Effector CD4-positive, alpha-beta T cell (primary cell): Measurements from ENCODE around the gene TBX10.
"Not testable (repeated sequence)": the region's sequence is repeated elsewhere in the genome, so short reads cannot be mapped to it uniquely, and the experiment has no call there.

Experiments
- DNase-seq: peaks from one replicate; pipeline ENCODE4 v3.0.0-alpha.2; 2020

The TBX10 gene

DNA sequence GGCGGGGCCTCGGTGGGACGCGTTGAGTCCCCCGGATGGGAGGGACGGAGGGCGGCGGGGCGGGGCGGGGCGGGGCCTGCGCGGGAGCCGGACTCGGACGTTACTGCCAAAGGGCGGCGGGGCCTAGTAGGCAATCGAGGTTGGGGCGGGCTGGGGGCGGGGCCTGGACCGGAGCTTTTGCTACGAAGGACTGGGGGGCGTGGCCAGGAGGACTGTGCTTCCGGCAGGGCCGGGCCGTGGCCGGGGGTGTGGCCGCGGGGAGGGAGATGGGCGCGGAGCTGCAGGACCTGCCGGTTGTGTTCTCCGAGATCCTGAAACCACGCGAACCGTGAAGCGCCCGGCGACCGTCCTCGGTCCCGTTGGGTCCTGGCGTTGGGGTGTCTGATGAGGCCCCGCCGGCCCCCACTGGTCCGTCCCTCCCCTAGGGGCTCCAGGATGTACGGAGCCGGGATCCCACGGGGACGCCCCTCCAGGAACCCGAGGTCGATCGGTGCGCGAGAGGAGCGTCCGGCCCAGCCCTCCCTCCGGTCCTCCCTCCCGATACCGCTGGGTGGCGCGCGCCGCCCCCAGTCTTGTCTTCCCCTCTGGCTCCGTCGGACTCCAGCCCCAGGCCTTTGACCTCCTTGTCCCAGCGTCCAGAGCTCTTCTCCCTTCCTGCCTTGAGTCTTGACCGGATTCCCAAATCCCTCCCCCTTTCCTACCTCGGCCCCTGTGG is 9.2 kb downstream of the TBX10 start:
- peak; percentile 89 for DNase-seq

DNA sequence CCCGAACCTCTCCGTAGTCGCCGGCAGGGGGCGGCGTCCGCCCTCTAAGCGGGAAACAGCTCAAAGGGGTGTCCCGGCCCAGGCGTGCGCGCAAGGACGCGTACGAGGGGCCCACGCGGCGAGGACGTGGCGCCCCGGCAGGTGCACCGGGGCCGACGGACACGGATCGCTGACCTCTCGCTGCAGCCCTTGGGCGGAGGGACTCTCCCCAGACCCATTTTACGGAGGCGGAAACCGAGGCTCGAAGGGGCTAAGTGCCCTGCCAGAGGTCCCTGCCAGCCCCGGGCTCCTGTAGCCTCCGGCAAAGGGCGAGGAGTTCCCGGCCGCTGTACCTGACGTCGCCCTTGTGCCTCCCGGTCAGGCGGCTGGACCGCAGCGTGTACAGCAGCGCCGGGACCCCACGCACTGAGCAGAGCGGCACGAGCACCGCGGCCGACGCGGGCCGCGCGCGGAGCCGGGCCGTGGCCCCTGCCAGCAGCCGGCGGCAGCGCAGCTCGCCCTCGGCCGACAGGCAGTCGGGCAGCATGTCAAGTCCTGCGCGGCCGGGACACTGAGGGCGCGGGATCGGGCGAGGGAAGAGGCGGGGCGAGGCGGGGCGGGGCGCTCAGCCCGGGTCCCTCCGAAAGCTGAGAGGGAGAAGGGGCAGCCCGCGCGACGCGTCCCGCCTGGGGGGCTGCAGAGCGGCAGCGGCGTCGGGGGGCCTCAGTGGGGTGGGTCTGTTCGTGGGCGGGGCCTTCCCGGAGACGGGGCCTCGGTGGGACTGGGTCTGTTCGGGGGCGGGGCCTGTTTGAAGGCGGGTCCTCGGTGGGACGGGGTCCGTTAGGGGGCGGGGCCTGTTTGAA is 10.0 kb downstream of the TBX10 start, which contains the start of gene NUDT8:
NUDT8 (minus strand) TSS at position 552 of the 842 bp plus-strand sequence; CDS start at position 526, 26 bp downstream.
- peak; percentile 92 for DNase-seq

DNA sequence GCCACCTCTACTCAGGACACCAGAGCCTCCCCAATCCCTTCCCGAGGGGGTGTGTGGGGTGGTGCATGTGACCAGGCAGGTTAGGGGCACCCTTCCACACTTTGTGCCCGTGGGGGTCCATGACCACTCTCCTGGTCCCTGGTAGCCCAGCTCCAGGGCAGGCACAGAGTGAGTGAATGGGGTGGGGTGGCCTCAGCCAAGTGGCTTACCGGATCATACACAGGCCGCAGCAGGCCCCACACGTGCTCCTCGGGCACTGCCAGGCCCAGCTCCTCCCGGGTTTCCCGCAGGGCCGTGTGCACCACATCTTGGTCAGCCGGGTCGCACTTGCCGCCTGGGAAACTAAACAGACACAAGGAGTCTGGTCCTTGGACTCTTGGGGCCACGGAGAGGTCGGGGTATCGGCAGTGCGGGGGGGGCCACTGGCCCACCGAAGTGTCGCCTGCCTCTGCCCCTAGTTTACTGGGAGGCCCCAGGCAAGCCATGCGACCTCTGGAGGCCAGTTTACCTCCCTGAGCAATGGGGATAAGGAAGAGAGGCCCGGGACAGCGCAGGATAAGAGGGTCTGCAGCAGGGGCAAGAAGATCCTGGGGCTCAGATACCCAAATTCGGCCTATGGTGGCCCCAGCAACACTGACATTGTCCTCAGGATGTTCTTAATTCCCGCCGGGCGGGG is 10.7 kb downstream of the TBX10 start:
- no peak for DNase-seq

DNA sequence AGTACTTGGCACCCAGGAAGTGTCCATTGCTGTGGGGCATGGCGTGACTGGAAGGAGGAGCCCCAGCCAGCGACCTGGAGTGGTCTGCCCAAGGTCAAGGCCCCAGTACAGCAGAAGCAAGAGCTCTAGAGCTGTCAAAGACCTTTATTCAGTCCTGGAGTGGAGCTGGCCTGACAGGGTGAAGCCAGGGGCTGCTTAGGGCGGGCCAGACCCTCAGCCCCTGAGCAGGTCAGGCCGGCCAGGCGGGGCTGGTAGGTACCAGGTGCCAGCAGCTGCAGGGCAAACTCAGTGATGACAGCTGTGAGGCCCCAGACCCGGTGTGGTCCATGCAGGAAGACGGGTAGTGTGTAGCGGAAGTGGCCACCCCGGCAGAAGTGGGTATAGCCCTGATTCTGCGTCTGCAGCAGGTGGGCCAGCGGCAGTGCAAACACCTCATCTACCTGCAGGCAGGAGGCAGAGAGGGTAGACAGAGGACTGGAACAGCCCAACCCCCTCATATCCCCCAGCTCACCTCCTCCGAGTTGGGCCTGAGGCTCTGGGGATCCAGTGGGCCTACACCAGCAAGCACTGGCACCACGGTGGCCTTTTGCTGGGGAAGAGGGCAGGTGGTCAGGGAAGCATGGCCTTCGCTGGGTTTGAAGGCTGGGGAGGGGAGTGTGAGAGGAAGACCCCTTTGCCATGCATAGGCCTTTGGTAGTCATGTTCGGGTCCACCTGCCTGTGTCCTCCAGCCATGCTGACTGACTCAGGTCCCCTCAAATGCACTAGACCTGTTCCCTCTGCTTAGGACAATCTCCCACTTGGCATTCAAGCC is 11.5 kb downstream of the TBX10 start:
- DNase-seq, result no peak

DNA sequence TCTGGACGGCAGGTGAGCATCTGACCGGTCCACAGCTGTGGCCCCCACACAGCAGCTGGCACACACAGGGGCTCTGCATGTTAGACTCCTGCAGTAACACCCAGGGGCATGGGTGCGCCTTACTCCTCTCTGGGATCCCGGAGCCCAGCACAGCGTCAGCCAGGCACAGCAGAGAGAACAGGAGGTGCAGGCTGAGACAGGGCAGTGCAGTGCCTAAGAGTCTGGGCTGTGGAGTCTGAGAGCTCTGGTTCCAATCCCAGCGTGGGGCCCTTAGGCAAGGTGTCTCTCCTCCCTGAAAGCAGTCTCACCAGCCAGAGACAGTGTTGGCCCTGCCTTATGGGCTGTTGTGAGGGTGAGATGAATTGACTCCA is 12.1 kb downstream of the TBX10 start:
- DNase-seq, result no peak

DNA sequence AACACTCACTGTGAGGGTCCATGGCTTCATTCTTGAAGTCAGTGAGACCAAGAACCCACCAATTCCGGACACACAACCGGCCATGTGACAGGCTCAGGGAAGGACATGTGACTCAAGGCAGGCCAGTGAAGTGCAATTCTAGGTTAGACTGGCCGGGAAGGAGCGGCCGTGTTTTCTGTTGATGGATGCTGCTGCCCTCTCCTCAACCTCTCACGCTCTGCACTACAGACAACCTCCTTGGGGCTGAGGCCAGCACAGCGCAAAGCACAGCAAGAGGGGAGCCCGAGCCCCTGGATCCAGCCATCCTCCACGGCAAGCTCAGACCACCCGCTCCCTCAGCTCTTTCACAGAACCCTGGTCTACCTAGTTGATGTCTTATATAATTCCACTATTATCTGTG is 12.6 kb downstream of the TBX10 start:
- DNase-seq, result no peak

DNA sequence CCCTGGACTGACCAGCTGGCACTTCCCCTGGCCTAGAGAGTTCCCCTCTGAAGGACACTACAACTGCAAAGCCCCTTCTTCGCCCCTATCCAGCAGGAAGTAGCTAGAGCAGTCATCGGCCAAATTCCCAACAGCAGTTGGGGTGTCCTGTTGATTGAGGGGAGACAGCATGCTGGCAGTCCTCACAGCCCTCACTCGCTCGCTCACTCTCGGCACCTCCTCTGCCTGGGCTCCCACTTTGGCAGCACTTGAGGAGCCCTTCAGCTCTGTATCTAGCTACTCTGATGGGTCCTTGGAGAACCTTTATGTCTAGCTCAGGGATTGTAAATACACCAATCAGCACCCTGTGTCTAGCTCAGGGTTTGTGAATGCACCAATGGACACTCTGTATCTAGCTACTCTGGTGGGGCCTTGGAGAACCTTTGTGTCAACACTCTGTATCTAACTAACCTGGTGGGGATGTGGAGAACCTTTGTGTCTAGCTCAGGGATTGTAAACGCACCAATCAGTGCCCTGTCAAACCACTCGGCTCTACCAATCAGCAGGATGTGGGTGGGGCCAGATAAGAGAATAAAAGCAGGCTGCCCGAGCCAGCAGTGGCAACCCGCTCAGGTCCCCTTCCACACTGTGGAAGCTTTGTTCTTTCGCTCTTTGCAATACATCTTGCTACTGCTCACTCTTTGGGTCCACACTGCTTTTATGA is 13.3 kb downstream of the TBX10 start:
- not testable (repeated sequence) for DNase-seq

DNA sequence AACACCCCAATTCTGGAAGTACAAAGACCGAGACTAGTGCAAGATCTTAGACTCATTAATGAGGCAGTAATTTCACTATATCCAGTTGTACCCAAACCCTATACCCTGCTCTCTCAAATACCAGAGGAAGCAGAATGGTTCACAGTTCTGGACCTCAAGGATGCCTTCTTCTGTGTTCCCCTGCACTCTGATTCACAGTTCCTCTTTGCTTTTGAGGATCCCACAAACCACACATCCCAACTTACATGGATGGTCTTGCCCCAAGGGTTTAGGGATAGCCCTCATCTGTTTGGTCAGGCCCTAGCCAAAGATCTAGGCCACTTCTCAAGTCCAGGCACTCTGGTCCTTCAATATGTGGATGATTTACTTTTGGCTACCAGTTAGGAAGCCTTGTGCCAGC is 15.8 kb downstream of the TBX10 start:
- not testable (repeated sequence) for DNase-seq

DNA sequence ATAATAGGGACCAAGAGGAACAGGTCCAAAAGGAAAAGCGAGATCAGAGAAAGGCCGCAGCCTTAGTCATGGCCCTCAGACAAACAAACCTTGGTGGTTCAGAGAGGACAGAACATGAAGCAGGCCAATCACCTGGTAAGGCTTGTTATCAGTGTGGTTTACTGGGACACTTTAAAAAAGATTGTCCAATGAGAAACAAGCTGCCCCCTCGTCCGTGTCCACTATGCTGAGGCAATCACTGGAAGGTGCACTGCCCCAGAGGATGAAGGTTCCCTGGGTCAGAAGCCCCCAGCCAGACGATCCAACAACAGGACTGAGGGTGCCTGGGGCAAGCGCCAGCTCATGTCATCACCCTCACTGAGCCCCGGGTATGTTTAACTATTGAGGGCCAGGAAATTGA is 16.7 kb downstream of the TBX10 start:
- not testable (repeated sequence) for DNase-seq

DNA sequence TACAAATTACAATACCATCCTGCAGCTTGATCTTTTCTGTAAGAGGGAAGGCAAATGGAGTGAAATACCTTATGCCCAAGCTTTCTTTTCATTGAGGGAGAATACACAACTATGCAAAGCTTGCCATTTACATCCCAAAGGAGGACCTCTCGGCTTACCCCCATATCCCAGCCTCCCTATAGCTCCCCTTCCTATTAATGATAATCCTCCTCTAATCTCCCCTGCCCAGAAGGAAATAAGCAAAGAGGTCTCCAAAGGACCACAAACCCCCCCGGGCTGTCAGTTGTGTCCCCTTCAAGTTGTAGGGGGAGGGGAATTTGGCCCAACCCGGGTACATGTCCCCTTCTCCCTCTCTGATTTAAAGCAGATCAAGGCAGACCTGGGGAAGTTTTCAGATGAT is 17.6 kb downstream of the TBX10 start:
- not testable (repeated sequence) for DNase-seq

DNA sequence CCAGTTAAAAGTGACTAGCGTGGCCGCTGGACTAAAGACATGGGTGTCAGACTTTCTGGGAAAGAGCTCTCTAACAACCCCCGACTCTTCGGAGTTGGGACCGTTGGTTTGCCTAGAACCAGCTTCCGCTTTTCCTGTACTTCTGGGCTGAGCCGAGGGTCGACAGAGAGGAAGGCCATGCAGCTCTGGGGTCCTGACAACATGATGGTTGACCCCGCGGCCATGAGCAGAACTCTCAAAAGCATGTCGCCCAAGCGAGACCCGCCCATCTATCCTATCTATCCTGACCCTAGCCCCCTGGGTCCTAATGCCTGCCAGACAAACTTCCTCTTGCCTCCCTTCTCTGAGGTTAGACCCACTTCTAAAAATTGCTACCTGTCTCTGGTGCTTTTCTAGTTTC is 18.9 kb downstream of the TBX10 start:
- DNase-seq, result not testable (repeated sequence)

DNA sequence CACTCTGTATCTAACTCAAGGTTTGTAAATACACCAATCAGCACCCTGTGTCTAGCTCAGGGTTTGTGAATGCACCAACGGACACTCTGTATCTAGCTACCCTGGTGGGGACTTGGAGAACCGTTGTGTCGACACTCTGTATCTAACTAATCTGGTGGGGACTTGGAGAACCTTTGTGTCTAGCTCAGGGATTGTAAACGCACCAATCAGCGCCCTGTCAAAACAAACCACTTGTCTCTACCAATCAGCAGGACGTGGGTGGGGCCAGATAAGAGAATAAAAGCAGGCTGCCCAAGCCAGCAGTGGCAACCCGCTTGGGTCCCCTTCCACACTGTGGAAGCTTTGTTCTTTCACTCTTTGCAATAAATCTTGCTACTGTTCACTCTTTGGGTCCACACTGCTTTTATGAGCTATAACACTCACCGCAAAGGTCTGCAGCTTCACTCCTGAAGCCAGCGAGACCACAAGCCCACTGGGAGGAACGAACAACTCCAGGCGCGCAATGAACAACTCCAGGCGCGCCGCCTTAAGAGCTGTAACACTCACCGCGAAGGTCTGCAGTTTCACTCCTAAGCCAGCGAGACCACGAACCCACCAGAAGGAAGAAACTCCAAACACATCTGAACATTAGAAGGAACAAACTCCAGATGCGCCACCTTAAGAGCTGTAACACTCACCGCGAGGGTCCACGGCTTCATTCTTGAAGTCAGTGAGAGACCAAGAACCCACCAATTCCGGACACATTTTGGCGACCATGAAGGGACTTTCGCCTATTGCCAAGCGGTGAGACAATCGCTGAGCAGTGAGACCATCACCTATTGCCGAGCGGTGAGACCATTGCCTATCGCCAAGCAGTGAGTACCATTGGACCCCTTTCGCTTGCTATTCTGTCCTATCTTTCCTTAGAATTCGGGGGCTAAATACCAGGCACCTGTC is 19.6 kb downstream of the TBX10 start:
- DNase-seq, result not testable (repeated sequence)

DNA sequence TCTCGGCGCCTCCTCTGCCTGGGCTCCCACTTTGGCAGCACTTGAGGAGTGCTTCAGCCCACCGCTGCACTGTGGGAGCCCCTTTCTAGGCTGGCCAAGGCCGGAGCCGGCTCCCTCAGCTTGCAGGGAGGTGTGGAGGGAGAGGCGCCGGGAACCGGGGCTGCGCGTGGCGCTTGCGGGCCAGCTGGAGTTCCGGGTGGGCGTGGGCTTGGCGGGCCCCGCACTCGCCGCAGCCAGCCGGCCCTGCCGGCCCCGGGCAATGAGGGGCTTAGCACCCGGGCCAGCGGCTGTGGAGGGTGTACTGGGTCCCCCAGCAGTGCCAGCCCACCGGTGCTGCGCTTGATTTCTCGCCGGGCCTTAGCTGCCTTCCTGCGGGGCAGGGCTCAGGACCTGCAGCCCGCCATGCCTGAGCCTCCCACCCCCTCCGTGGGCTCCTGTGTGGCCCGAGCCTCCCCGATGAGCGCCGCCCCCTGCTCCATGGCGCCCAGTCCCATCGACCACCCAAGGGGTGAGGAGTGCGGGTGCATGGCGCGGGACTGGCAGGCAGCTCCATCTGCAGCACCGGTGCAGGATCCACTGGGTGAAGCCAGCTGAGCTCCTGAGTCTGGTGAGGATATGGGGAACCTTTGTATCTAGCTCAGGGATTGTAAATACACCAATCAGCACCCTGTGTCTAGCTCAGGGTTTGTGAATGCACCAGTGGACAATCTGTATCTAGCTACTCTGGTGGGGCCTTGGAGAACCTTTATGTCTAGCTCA is 20.5 kb downstream of the TBX10 start:
- DNase-seq, result not testable (repeated sequence)

DNA sequence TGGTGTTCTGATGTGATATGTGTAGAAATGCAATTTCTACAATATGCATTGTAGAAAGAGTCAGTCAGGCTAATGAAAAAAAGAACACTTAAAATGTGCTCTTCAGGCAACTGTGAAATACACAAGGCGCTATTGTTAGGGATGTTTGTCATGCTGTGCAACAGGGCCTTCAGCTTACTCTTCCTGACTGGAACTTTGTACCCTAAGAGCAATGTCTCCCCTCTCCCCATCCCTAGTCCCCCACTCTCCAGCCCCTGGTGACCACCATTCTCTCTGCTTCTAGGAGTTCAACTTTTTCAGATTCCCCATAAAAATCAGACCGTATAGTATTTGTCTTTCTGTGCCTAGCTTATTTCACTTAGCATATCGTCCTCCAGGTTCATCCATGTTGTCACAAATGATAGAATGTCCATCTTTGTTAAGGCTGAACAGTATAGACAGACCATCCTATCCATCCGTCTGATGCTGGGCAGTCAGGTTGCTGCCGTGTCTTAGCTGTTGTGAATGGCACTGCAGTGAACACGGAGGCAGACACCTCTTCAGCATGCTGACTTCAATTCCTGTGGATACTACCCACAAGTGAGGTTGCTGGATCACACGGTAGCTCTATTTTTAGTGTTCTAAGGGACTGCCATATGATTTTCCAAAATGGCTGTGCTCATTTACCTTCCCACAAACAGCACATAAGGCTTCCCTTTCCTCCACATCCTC is 22.2 kb downstream of the TBX10 start:
- no peak for DNase-seq

DNA sequence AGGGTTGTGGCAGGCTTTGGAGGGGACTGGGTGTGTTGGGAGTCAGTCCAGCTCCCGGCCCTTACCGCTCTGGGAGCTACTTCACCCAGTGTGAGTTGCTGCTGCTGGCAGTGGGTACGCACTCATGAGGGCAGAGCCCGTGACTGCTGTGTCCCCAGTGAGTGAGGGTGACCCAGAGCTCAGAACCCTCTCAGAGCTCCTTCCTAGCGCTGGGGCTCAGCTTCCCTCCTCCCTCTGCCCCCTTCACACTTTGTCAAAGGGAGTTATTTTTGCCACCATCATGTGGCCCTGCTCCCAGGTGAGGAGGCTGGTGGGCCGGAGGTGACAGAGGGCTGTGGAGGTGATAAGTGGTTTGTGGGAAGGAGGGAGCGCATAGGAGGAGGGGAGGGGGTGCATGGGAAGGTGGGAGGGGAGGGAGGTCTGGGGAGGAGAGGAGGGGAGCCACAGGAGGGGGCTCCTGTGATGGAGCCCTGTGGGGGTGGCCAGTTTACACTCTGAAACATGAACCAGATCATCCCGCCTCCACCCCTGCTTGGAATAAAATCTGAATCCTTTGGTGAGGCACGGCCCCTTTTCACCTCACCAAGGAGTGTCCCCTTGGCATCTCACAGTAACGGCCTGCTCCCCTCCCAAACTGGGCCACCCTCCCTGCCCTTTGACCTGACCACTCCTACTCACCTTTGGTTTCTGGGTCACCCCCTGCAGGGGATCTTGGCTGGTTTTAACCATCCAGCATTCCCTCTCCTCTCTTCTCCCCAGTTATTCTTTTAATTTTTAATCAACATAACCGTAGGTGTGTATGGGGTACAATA is 22.9 kb downstream of the TBX10 start:
- no peak for DNase-seq

DNA sequence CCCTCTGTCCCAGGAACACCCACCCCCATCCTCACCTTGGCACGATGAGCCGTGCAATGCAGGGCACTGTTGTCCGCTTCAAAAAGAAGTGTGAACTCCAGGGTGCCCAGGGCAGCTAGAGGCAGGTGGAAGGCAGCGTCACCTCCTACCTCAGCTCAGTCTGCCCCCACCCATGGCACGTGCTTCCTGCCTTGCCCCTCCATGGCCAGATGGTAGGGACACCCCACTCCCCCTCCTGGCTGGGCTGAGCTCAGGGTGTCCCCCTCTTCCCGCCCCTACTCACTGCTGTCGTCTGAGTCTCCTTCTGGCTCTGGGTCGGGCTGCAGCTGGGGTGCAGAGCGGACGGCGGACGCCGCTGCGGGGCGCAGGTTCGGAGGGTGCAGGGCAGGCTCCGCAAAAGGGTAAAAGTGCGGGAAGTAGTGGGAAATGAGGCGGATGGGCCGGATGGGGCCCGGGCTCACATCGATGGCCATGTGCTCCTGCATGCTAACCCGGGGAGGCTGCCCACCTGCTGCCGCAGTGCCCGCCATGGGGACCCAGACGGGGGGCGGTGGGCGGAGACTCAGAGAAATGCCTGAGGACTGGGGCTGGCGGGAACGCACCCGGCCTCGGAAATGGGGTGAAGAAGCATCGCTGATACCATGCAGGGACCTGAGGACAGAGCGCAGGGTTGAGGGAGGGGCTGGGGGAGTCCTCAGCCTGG is 23.7 kb downstream of the TBX10 start:
- no peak for DNase-seq
